ENCODE data around the gene PSMA7. TPM values are rescaled to one million over a fixed set of nuclear protein-coding genes. Genes with fewer than 3 reads are reported as not detected.

PSMA7 gene
- total and polyA plus RNA-seq, 2 of the 8 experiments (the other 6 are each of a cell fraction or from before 2014, with no cell fraction given): 361 to 648 TPM

GRCh38 chr20:62151225-62151624, 8.0 kb upstream of the PSMA7 start (continued):
- TF ChIP-seq CHD7 (IDR thresholded peaks at IDR 0.05; ENCODE audit: insufficient replicate concordance, low read length): no peak
- TF ChIP-seq, protein P1, sequence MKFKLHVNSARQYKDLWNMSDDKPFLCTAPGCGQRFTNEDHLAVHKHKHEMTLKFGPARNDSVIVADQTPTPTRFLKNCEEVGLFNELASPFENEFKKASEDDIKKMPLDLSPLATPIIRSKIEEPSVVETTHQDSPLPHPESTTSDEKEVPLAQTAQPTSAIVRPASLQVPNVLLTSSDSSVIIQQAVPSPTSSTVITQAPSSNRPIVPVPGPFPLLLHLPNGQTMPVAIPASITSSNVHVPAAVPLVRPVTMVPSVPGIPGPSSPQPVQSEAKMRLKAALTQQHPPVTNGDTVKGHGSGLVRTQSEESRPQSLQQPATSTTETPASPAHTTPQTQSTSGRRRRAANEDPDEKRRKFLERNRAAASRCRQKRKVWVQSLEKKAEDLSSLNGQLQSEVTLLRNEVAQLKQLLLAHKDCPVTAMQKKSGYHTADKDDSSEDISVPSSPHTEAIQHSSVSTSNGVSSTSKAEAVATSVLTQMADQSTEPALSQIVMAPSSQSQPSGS (IDR thresholded peaks at IDR 0.05; ENCODE audit: low read length): no peak
- TF ChIP-seq RFX5 (IDR thresholded peaks at IDR 0.05; ENCODE audit: borderline replicate concordance, low read depth, low read length): no peak
